ENCODE results near the gene EEIG2.
"Not testable (repeated sequence)": the region's sequence is repeated elsewhere in the genome, so short reads cannot be mapped to it uniquely, and the experiment has no call there.

Gene EEIG2

GRCh38 chr1:108559215-108560186 is at the start of gene EEIG2:
Gene EEIG2 (plus strand): TSS chr1:108560100. CDS start chr1:108560429, 329 bp downstream.
- ChIA-PET CTCF (interaction anchor here (0.6 to 4.4 kb wide), 27 partner anchors 8 to 133 kb away, joined by 3 to 31 read pairs (median 7); partner anchors contain the start of gene PRPF38B), POLR2A (no interaction called here)
- peak within 1 kb of the TSS; percentile 70 for H3K4me3 ChIP-seq (ENCODE audit: low read depth, low read length)
- peak; percentile 69 for TF ChIP-seq CTCF (IDR thresholded peaks at IDR 0.05; ENCODE audit: insufficient read depth, low read length, missing control alignments)
- DNase-seq (ENCODE audit: low read depth, low spot score) = no peak

- DNase-seq (ENCODE audit: low read depth, low spot score) = no peak
- TF ChIP-seq CTCF (IDR thresholded peaks at IDR 0.05; ENCODE audit: insufficient read depth, low read length, missing control alignments) = no peak
- H3K4me3 ChIP-seq (ENCODE audit: low read depth, low read length) = no peak overlapping the region
- ChIA-PET CTCF (interaction anchor here (0.7 to 12.3 kb wide), 19 partner anchors 16 to 390 kb away, joined by 3 to 303 read pairs (median 5); partner anchors contain the start of genes EEIG2 and PRPF38B), POLR2A (no interaction called here)
Measured at GRCh38 chr1:108511764-108512163, 48.1 kb upstream of the EEIG2 start.

GRCh38 chr1:108512239-108513043 is 47.5 kb upstream of the EEIG2 start:
- peak; percentile 63 for TF ChIP-seq CTCF (IDR thresholded peaks at IDR 0.05; ENCODE audit: insufficient read depth, low read length, missing control alignments)
- DNase-seq (ENCODE audit: low read depth, low spot score) = no peak
- H3K4me3 ChIP-seq (ENCODE audit: low read depth, low read length) = no peak overlapping the region
- ChIA-PET POLR2A (no interaction called here), CTCF (interaction anchor here (0.6 to 12.3 kb wide), 29 partner anchors 10 to 389 kb away, joined by 3 to 303 read pairs (median 4); partner anchors contain the start of genes EEIG2 and HENMT1)

- no peak overlapping the region for H3K4me3 ChIP-seq (ENCODE audit: low read depth, low read length)
- DNase-seq (ENCODE audit: low read depth, low spot score) = no peak
- TF ChIP-seq CTCF (IDR thresholded peaks at IDR 0.05; ENCODE audit: insufficient read depth, low read length, missing control alignments) = no peak
- ChIA-PET POLR2A (no interaction called here), CTCF (interaction anchor here (0.6 to 12.3 kb wide), 23 partner anchors 9 to 389 kb away, joined by 3 to 303 read pairs (median 5); partner anchors contain the start of genes EEIG2 and HENMT1)
Measured at GRCh38 chr1:108513044-108513415, 46.9 kb upstream of the EEIG2 start.

- H3K4me3 ChIP-seq (ENCODE audit: low read depth, low read length); DNase-seq (ENCODE audit: low read depth, low spot score); POLR2A ChIA-PET: not testable (repeated sequence)
- CTCF ChIA-PET = interaction anchor here (1.7 to 12.3 kb wide), 2 partner anchors 117 to 131 kb away, joined by 3 to 303 read pairs; no protein-coding TSS in a partner anchor
Measured at GRCh38 chr1:108513914-108514313, 46.0 kb upstream of the EEIG2 start.

- POLR2A ChIA-PET; CTCF ChIA-PET; DNase-seq (ENCODE audit: low read depth, low spot score); H3K4me3 ChIP-seq (ENCODE audit: low read depth, low read length): not testable (repeated sequence)
Measured at GRCh38 chr1:108517301-108517897, 42.5 kb upstream of the EEIG2 start.
